ENCODE measurements around the gene IQCH. TPM values are rescaled to one million over a fixed set of nuclear protein-coding genes. Genes with fewer than 3 reads are reported as not detected.

IQCH gene
- polyA plus RNA-seq, 1 donor, result 0.97 TPM

GRCh38 chr15:67225336-67225735 lies 29.2 kb upstream of the IQCH start:
- no peaks in the 10 kb centered on the region for H3K9me3 ChIP-seq (ENCODE audit: control insufficient read depth, low read depth, low read length)
- no peaks in the 10 kb centered on the region for H3K27me3 ChIP-seq (ENCODE audit: control insufficient read depth, insufficient read depth, low read length)
- 100% methylated on average over 2 of the region's 2 CpGs for WGBS (ENCODE audit: insufficient coverage, low lambda C conversion rate)
- no peak overlapping the region for H3K27ac ChIP-seq (ENCODE audit: low read length)
- H3K4me3 ChIP-seq (ENCODE audit: low read length), result no peak overlapping the region
- no peaks in the 10 kb centered on the region for H3K4me1 ChIP-seq (ENCODE audit: control insufficient read depth, insufficient read depth, low read length)
- H3K36me3 ChIP-seq (ENCODE audit: control insufficient read depth, insufficient read depth, low read length), result peaks cover 4% of the 10 kb centered on the region
- DNase-seq, result no peak

- Histone ChIP-seq H3K9me3 (ENCODE audit: control insufficient read depth, low read depth, low read length) (no peaks in the 10 kb centered on the region), H3K4me3 (ENCODE audit: low read length) (no peak overlapping the region), H3K36me3 (ENCODE audit: control insufficient read depth, insufficient read depth, low read length) (peaks cover 14% of the 10 kb centered on the region), H3K27me3 (ENCODE audit: control insufficient read depth, insufficient read depth, low read length) (no peaks in the 10 kb centered on the region), H3K4me1 (ENCODE audit: control insufficient read depth, insufficient read depth, low read length) (peaks cover 2% of the 10 kb centered on the region), H3K27ac (ENCODE audit: low read length) (no peak overlapping the region)
- DNase-seq, result no peak
- WGBS (ENCODE audit: insufficient coverage, low lambda C conversion rate), result no CpG with 5 or more reads among the region's 1 CpG
These were observed 27.2 kb upstream of the IQCH start for GRCh38 chr15:67227431-67227830.

GRCh38 chr15:67227846-67228245 lies 26.7 kb upstream of the IQCH start:
- Histone ChIP-seq H3K4me3 (ENCODE audit: low read length) (no peak overlapping the region), H3K36me3 (ENCODE audit: control insufficient read depth, insufficient read depth, low read length) (peaks cover 14% of the 10 kb centered on the region), H3K4me1 (ENCODE audit: control insufficient read depth, insufficient read depth, low read length) (peaks cover 5% of the 10 kb centered on the region), H3K27me3 (ENCODE audit: control insufficient read depth, insufficient read depth, low read length) (no peaks in the 10 kb centered on the region), H3K27ac (ENCODE audit: low read length) (no peak overlapping the region), H3K9me3 (ENCODE audit: control insufficient read depth, low read depth, low read length) (no peaks in the 10 kb centered on the region)
- WGBS (ENCODE audit: insufficient coverage, low lambda C conversion rate), result no CpG with 5 or more reads among the region's 1 CpG
- DNase-seq, result no peak

GRCh38 chr15:67228286-67228685 lies 26.3 kb upstream of the IQCH start:
- H3K4me3 ChIP-seq (ENCODE audit: low read length), result no peak overlapping the region
- peaks cover 14% of the 10 kb centered on the region for H3K36me3 ChIP-seq (ENCODE audit: control insufficient read depth, insufficient read depth, low read length)
- no peak overlapping the region for H3K27ac ChIP-seq (ENCODE audit: low read length)
- H3K4me1 ChIP-seq (ENCODE audit: control insufficient read depth, insufficient read depth, low read length), result peaks cover 5% of the 10 kb centered on the region
- WGBS (ENCODE audit: insufficient coverage, low lambda C conversion rate), result no CpG with 5 or more reads among the region's 1 CpG
- DNase-seq, result no peak
- no peaks in the 10 kb centered on the region for H3K27me3 ChIP-seq (ENCODE audit: control insufficient read depth, insufficient read depth, low read length)
- no peaks in the 10 kb centered on the region for H3K9me3 ChIP-seq (ENCODE audit: control insufficient read depth, low read depth, low read length)

- H3K4me1 ChIP-seq (ENCODE audit: control insufficient read depth, insufficient read depth, low read length), result peaks cover 5% of the 10 kb centered on the region
- no peak overlapping the region for H3K4me3 ChIP-seq (ENCODE audit: low read length)
- no CpG with 5 or more reads among the region's 2 CpGs for whole genome bisulfite sequencing (ENCODE audit: insufficient coverage, low lambda C conversion rate)
- no peak overlapping the region for H3K27ac ChIP-seq (ENCODE audit: low read length)
- no peak for DNase-seq
- H3K27me3 ChIP-seq (ENCODE audit: control insufficient read depth, insufficient read depth, low read length), result no peaks in the 10 kb centered on the region
- no peaks in the 10 kb centered on the region for H3K9me3 ChIP-seq (ENCODE audit: control insufficient read depth, low read depth, low read length)
- H3K36me3 ChIP-seq (ENCODE audit: control insufficient read depth, insufficient read depth, low read length), result peaks cover 21% of the 10 kb centered on the region
These were observed 24.1 kb upstream of the IQCH start for GRCh38 chr15:67230504-67230903.

- DNase-seq, result peak; percentile 61 to 72
- H3K36me3 ChIP-seq (ENCODE audit: control insufficient read depth, insufficient read depth, low read length), result peaks cover 21% of the 10 kb centered on the region
- H3K4me1 ChIP-seq (ENCODE audit: control insufficient read depth, insufficient read depth, low read length), result peaks cover 5% of the 10 kb centered on the region
- WGBS (ENCODE audit: insufficient coverage, low lambda C conversion rate), result 46% methylated on average over 2 of the region's 3 CpGs
- no peaks in the 10 kb centered on the region for H3K9me3 ChIP-seq (ENCODE audit: control insufficient read depth, low read depth, low read length)
- H3K4me3 ChIP-seq (ENCODE audit: low read length), result no peak overlapping the region
- H3K27ac ChIP-seq (ENCODE audit: low read length), result no peak overlapping the region
- H3K27me3 ChIP-seq (ENCODE audit: control insufficient read depth, insufficient read depth, low read length), result no peaks in the 10 kb centered on the region
These were observed 22.0 kb upstream of the IQCH start for GRCh38 chr15:67232591-67232990.

DNA sequence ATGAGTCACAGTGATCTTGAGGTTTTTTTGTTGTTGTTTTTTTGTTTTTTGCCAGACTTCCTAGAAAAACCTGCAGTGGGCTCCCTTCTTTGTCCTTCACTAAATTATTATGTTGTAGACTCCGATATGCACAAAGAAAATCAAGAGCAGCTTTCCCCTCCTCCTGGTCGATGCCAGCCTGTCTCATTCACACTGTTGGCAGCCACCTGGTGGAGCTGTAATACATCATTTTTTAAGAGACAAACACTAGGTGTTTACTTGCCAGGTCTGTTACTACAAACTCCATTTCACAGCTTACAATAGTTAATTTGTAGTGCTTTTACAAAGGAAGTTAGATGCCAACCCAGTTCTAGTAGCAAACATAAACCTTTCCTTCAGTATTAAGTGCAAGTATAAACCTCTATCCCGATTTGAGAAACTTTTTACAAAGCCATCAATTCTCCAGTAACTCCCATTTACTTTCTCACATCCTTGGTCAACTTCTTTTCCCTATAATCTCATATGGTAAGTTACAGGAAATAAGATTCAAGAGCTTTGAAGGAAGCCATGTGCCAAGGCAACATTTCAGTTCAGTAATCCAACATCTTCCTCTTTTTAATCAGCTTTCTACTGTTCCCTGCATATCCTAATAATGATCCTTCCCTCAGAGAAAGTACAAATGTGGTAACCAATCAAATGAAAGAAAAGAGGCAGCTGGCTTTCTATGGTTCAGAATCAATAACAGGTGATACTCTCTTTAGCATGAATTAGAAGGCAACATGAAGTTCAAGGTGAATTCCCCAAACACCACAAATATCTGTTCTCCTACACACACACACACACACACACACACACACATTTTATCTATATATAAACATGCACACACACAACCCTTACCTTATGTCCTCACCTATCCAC lies 14.1 kb upstream of the IQCH start:
- Histone ChIP-seq H3K9me3 (ENCODE audit: control insufficient read depth, low read depth, low read length) (no peaks in the 10 kb centered on the region), H3K36me3 (ENCODE audit: control insufficient read depth, insufficient read depth, low read length) (peaks cover under 1% of the 10 kb centered on the region), H3K27me3 (ENCODE audit: control insufficient read depth, insufficient read depth, low read length) (no peaks in the 10 kb centered on the region), H3K4me1 (ENCODE audit: control insufficient read depth, insufficient read depth, low read length) (no peaks in the 10 kb centered on the region), H3K27ac (ENCODE audit: low read length) (no peak overlapping the region), H3K4me3 (ENCODE audit: low read length) (no peak overlapping the region)
- peak in 1 of 2 donors; percentile 9 for DNase-seq
- WGBS (ENCODE audit: insufficient coverage, low lambda C conversion rate), result 86% methylated on average over 1 of the region's 3 CpGs

DNA sequence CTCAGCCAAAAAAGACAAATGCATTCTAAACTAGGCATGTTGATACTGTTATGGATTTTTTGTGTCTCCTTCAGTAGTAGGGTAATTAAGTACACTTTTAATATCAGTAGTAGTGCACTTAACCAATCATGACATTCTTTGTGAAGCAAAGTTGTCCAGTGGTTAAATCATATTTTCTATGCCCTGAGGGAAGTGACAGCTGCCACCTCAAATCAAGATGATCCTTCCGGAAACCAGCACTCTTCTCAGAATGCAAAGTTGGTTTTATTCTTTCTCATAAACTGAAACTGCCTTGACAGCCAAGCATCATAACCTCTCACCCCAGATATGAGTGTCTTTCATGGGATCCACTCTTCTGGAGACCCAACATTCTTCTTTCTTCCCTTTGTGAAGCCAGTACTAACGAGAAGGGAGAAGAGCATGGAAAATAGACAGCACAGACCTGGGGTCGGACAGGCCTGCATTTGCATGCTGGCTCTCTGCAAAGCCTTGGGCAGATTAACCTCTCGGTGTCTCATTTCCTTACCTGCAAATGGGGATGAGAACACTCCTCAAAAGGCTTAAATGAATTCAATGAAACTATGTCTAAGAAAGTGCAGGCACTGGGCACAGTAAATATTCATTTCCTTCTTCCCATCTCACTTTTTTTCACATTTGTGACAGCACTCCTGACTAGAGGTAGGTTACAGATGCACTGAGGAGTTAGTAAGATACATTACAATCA lies 13.3 kb upstream of the IQCH start:
- no CpG with 5 or more reads among the region's 4 CpGs for WGBS (ENCODE audit: insufficient coverage, low lambda C conversion rate)
- H3K4me3 ChIP-seq (ENCODE audit: low read length), result no peak overlapping the region
- no peaks in the 10 kb centered on the region for H3K27me3 ChIP-seq (ENCODE audit: control insufficient read depth, insufficient read depth, low read length)
- no peaks in the 10 kb centered on the region for H3K9me3 ChIP-seq (ENCODE audit: control insufficient read depth, low read depth, low read length)
- no peaks in the 10 kb centered on the region for H3K4me1 ChIP-seq (ENCODE audit: control insufficient read depth, insufficient read depth, low read length)
- no peak overlapping the region for H3K27ac ChIP-seq (ENCODE audit: low read length)
- no peak for DNase-seq
- peaks cover 4% of the 10 kb centered on the region for H3K36me3 ChIP-seq (ENCODE audit: control insufficient read depth, insufficient read depth, low read length)

DNA sequence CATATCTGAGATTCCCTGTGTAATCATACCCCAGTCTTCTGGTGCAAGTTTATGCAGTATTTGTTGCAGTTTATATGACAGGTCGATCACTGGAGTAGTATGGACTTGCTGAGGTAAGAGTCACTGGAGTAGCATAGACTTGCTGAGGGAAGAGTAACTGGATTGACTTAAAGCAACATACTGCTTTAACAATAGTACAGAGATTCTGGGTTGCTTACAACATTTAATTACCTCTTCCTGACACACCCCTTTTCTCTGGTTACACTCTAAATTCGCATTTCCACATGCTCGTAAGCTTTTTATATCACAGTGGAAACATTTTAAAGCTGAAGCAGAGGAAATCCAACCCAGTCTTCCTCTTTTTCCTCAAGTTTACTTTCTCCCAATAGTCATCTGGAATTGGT lies 11.9 kb upstream of the IQCH start:
- no peak overlapping the region for H3K27ac ChIP-seq (ENCODE audit: low read length)
- peaks cover 4% of the 10 kb centered on the region for H3K36me3 ChIP-seq (ENCODE audit: control insufficient read depth, insufficient read depth, low read length)
- H3K9me3 ChIP-seq (ENCODE audit: control insufficient read depth, low read depth, low read length), result no peaks in the 10 kb centered on the region
- no peaks in the 10 kb centered on the region for H3K4me1 ChIP-seq (ENCODE audit: control insufficient read depth, insufficient read depth, low read length)
- H3K4me3 ChIP-seq (ENCODE audit: low read length), result no peak overlapping the region
- no peaks in the 10 kb centered on the region for H3K27me3 ChIP-seq (ENCODE audit: control insufficient read depth, insufficient read depth, low read length)
- whole genome bisulfite sequencing (ENCODE audit: insufficient coverage, low lambda C conversion rate), result 100% methylated on average over 3 of the region's 3 CpGs
- no peak for DNase-seq

- no peaks in the 10 kb centered on the region for H3K27me3 ChIP-seq (ENCODE audit: control insufficient read depth, insufficient read depth, low read length)
- peaks cover 4% of the 10 kb centered on the region for H3K36me3 ChIP-seq (ENCODE audit: control insufficient read depth, insufficient read depth, low read length)
- H3K4me1 ChIP-seq (ENCODE audit: control insufficient read depth, insufficient read depth, low read length), result no peaks in the 10 kb centered on the region
- DNase-seq, result no peak
- no peaks in the 10 kb centered on the region for H3K9me3 ChIP-seq (ENCODE audit: control insufficient read depth, low read depth, low read length)
- 100% methylated on average over 2 of the region's 3 CpGs for WGBS (ENCODE audit: insufficient coverage, low lambda C conversion rate)
- no peak overlapping the region for H3K4me3 ChIP-seq (ENCODE audit: low read length)
- H3K27ac ChIP-seq (ENCODE audit: low read length), result no peak overlapping the region
These were observed 9.6 kb upstream of the IQCH start for GRCh38 chr15:67244971-67245478.
